ENCODE measurements around the gene ZNF750.

GRCh38 chr17:82826956-82827355 is 12.9 kb downstream of the ZNF750 start:
- no peak for TF ChIP-seq CTCF (IDR thresholded peaks at IDR 0.05)
- no peak for TF ChIP-seq POLR2AphosphoS5 (IDR thresholded peaks at IDR 0.05; ENCODE audit: low read depth, low read length)
- no peak for TF ChIP-seq REST (IDR thresholded peaks at IDR 0.05; ENCODE audit: insufficient read depth in 1 of 2, low read depth in 2 of 2, low read length in 1 of 2)
- no peak for TF ChIP-seq SIN3A (IDR thresholded peaks at IDR 0.05; ENCODE audit: borderline replicate concordance, insufficient read depth, low read depth, low read length)
- TF ChIP-seq TCF7L2 (IDR thresholded peaks at IDR 0.05; ENCODE audit: low read depth, low read length) = no peak

Data from Panc1 (cell line).